Stimulated activated naive B cell treated with anti-CD40 and anti-IgM and Interleukin-4, amounts not matched to agents 10 μg/mL and 1 μg/mL and 100 μg/mL, for 72 hours (primary cell): ENCODE measurements around the gene KRTAP23-1.

ENCODE experiments used
- ATAC-seq, 2 donors: fragments of 150-1000 bp; cut with Tn5 transposase; replicated peaks; 2 replicates each; pipeline ENCODE4 v1.10.0; 2021; ENCODE audit warnings: moderate library complexity in 1 of 2
- DNase-seq: peaks from one replicate; pipeline ENCODE4 v3.0.0; 2021
- H3K27ac Mint-ChIP-seq: one replicate; pipeline ENCODE4 v1.8.0; 2022; ENCODE audit warnings: mild to moderate bottlenecking, mixed read lengths
- H3K27me3 Mint-ChIP-seq, 2 donors: one replicate each; pipeline ENCODE4 v1.8.0; 2022; ENCODE audit warnings: mixed read lengths in 2 of 2
- H3K36me3 Mint-ChIP-seq, 2 donors: one replicate each; pipeline ENCODE4 v1.8.0; 2022; ENCODE audit warnings: mixed read lengths in 2 of 2, mild to moderate bottlenecking in 1 of 2
- H3K4me1 Mint-ChIP-seq, 2 donors: one replicate each; pipeline ENCODE4 v1.8.0; 2022; ENCODE audit warnings: mixed read lengths in 2 of 2, mild to moderate bottlenecking in 1 of 2
- H3K4me3 Mint-ChIP-seq, 2 donors: one replicate each; pipeline ENCODE4 v1.8.0; 2022; ENCODE audit warnings: mild to moderate bottlenecking in 2 of 2, mixed read lengths in 2 of 2, moderate library complexity in 1 of 2
- H3K9me3 Mint-ChIP-seq, 2 donors: one replicate each; pipeline ENCODE4 v1.8.0; 2022; ENCODE audit warnings: mixed read lengths in 2 of 2, mild to moderate bottlenecking in 1 of 2

The KRTAP23-1 gene

GRCh38 chr21:30348506-30348905, at the start of gene KRTAP23-1:
Gene KRTAP23-1 (minus strand): TSS chr21:30348606. CDS start chr21:30348606, 0 bp downstream.
- no peaks in the 10 kb centered on the region for H3K4me1 Mint-ChIP-seq
- H3K36me3 Mint-ChIP-seq, result no peaks in the 10 kb centered on the region
- peaks cover 0 to 3% of the 10 kb centered on the region in 2 donors for H3K9me3 Mint-ChIP-seq
- ATAC-seq (peak in 1 of 2 donors; percentile 21), DNase-seq (no peak)
- no peaks in the 10 kb centered on the region for H3K27me3 Mint-ChIP-seq
- no peak within 1 kb of the TSS for H3K27ac Mint-ChIP-seq
- no peak within 1 kb of the TSS for H3K4me3 Mint-ChIP-seq

GRCh38 chr21:30395731-30396130, 47.3 kb upstream of the KRTAP23-1 start, which contains the start of gene KRTAP13-1:
Gene KRTAP13-1 (plus strand): TSS chr21:30396031. CDS start chr21:30396087, 56 bp downstream.
- no peaks in the 10 kb centered on the region for H3K27me3 Mint-ChIP-seq
- no peak within 1 kb of the TSS for H3K27ac Mint-ChIP-seq
- H3K4me1 Mint-ChIP-seq, result no peaks in the 10 kb centered on the region
- H3K4me3 Mint-ChIP-seq, result no peak within 1 kb of the TSS
- ATAC-seq (no peak), DNase-seq (no peak)
- peaks cover 0 to 1% of the 10 kb centered on the region in 2 donors for H3K9me3 Mint-ChIP-seq
- no peaks in the 10 kb centered on the region for H3K36me3 Mint-ChIP-seq

DNA sequence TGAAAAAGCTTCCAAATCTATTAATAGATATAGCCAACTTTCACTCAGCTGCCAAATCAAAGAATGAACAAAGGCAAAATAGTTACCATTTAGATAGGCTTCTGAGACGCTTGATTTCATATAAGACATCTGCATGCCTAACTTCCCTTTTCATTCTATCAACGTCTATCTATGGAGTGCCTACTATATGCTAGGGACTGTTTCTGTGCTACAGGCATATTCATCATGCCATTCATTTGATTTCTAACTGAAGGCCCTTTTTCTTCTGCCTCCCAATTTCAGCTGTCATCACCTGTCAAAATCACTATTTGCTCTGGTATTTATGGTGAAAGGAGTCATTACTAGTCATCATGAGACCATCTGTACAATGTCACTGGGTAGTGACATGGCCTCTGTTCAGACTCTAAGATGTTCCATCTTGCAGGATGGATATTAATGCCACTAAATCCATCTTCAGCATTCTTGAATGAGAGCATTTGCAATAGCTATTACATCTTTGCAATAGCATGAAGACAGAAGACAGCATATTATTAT, 43.2 kb upstream of the KRTAP23-1 start:
- H3K9me3 Mint-ChIP-seq, result peaks cover 5 to 6% of the 10 kb centered on the region in 2 donors
- H3K4me1 Mint-ChIP-seq, result no peaks in the 10 kb centered on the region

GRCh38 chr21:30382201-30382600, 33.8 kb upstream of the KRTAP23-1 start:
- Mint-ChIP-seq H3K4me1 (no peaks in the 10 kb centered on the region), H3K27me3 (no peaks in the 10 kb centered on the region), H3K36me3 (no peaks in the 10 kb centered on the region), H3K4me3 (no peak overlapping the region), H3K9me3 (no peaks in the 10 kb centered on the region), H3K27ac (no peak overlapping the region)
- no peak for DNase-seq
- ATAC-seq, result no peak

More for the DNA sequence above, 43.2 kb upstream of the KRTAP23-1 start:
- no peak for ATAC-seq
- H3K36me3 Mint-ChIP-seq, result no peaks in the 10 kb centered on the region
- DNase-seq, result no peak
- H3K4me3 Mint-ChIP-seq, result no peak overlapping the region
- H3K27me3 Mint-ChIP-seq, result no peaks in the 10 kb centered on the region
- no peak overlapping the region for H3K27ac Mint-ChIP-seq

- DNase-seq (no peak), ATAC-seq (no peak)
- Mint-ChIP-seq H3K27me3 (no peaks in the 10 kb centered on the region), H3K4me1 (no peaks in the 10 kb centered on the region), H3K4me3 (no peak within 1 kb of the TSS), H3K9me3 (peaks cover 2 to 7% of the 10 kb centered on the region in 2 donors), H3K27ac (no peak within 1 kb of the TSS), H3K36me3 (no peaks in the 10 kb centered on the region)
Observed at GRCh38 chr21:30372139-30372770, 23.8 kb upstream of the KRTAP23-1 start, which contains the start of gene KRTAP13-2. Gene KRTAP13-2 (minus strand): TSS chr21:30372271. CDS start chr21:30372213, 58 bp downstream.

DNA sequence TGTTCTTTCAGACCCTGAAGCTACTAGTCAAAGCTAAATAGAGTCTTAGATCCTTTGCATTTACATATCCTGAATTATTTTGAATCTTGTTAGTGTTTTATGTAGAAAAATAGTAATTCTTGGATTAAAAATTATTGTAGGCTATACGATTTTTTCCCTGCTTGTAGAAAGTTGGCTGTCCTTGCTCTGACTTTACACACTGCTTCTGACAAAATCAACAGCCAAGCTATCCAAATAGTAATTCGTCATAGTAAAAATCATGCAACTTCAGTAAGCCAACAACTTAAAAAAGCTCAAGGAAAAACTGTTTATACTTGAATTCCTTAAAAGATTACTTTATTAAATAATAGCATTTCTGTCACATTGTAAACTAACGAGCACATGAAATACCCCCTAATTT, 7.5 kb upstream of the KRTAP23-1 start:
- DNase-seq (no peak), ATAC-seq (no peak)
- no peak overlapping the region for H3K4me3 Mint-ChIP-seq
- no peaks in the 10 kb centered on the region for H3K4me1 Mint-ChIP-seq
- H3K36me3 Mint-ChIP-seq, result no peaks in the 10 kb centered on the region
- no peaks in the 10 kb centered on the region for H3K27me3 Mint-ChIP-seq
- H3K27ac Mint-ChIP-seq, result no peak overlapping the region
- peaks cover 3 to 7% of the 10 kb centered on the region in 2 donors for H3K9me3 Mint-ChIP-seq

- Mint-ChIP-seq H3K27ac (no peak overlapping the region), H3K4me3 (no peak overlapping the region), H3K9me3 (peaks cover 3 to 7% of the 10 kb centered on the region in 2 donors), H3K27me3 (no peaks in the 10 kb centered on the region), H3K4me1 (no peaks in the 10 kb centered on the region), H3K36me3 (no peaks in the 10 kb centered on the region)
- DNase-seq (no peak), ATAC-seq (no peak)
Observed at GRCh38 chr21:30354308-30355005, 6.1 kb upstream of the KRTAP23-1 start.

GRCh38 chr21:30351534-30351933, 3.1 kb upstream of the KRTAP23-1 start:
- ATAC-seq, result no peak
- Mint-ChIP-seq H3K27ac (no peak overlapping the region), H3K4me1 (no peaks in the 10 kb centered on the region), H3K9me3 (peaks cover 3 to 7% of the 10 kb centered on the region in 2 donors), H3K27me3 (no peaks in the 10 kb centered on the region), H3K36me3 (no peaks in the 10 kb centered on the region), H3K4me3 (no peak overlapping the region)
- DNase-seq, result no peak

DNA sequence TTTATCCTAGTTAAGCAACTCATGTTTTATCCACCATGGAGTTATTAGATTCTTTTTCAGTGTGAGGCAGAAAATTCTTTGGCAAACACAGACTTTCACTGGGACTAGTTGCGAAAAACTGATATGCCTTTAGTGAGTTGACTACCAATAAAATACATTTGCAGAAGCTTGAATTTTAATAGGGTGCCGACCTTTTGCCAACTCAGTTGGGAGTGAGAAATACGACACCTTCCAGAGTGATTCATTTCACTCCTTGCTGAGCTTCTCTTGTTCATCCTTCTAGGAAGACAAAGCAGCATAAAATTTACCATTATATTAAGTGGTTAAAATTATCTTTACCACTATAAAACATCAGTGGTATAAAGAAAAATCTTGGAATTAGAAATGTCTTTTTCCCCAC, 1.2 kb upstream of the KRTAP23-1 start:
- H3K4me3 Mint-ChIP-seq, result no peak overlapping the region
- H3K27ac Mint-ChIP-seq, result no peak overlapping the region
- no peaks in the 10 kb centered on the region for H3K4me1 Mint-ChIP-seq
- H3K36me3 Mint-ChIP-seq, result no peaks in the 10 kb centered on the region
- peaks cover 2 to 3% of the 10 kb centered on the region in 2 donors for H3K9me3 Mint-ChIP-seq
- ATAC-seq (no peak), DNase-seq (no peak)
- no peaks in the 10 kb centered on the region for H3K27me3 Mint-ChIP-seq

DNA sequence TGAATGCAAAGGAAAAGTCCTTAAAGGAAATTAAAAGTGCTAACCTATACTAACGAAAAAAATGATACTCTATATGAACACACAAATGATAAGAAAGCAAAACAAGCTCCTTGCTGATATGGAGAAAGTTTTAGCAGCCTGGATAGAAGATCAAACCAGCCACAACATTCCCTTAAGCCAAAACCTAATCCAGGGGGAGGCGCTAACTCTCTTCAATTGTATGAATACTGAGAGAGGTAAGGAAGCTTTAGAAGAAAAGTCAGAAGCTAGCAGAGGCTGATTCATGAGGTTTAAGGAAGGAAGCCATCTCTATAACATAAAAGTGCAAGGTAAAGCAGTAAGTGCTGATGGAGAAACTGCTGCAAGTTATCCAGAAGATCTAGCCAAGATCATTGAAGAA, 3.4 kb downstream of the KRTAP23-1 start:
- no peak overlapping the region for H3K4me3 Mint-ChIP-seq
- no peak for ATAC-seq
- no peaks in the 10 kb centered on the region for H3K4me1 Mint-ChIP-seq
- H3K9me3 Mint-ChIP-seq, result no peaks in the 10 kb centered on the region
- no peak overlapping the region for H3K27ac Mint-ChIP-seq
- H3K36me3 Mint-ChIP-seq, result no peaks in the 10 kb centered on the region
- DNase-seq, result no peak
- H3K27me3 Mint-ChIP-seq, result no peaks in the 10 kb centered on the region

DNA sequence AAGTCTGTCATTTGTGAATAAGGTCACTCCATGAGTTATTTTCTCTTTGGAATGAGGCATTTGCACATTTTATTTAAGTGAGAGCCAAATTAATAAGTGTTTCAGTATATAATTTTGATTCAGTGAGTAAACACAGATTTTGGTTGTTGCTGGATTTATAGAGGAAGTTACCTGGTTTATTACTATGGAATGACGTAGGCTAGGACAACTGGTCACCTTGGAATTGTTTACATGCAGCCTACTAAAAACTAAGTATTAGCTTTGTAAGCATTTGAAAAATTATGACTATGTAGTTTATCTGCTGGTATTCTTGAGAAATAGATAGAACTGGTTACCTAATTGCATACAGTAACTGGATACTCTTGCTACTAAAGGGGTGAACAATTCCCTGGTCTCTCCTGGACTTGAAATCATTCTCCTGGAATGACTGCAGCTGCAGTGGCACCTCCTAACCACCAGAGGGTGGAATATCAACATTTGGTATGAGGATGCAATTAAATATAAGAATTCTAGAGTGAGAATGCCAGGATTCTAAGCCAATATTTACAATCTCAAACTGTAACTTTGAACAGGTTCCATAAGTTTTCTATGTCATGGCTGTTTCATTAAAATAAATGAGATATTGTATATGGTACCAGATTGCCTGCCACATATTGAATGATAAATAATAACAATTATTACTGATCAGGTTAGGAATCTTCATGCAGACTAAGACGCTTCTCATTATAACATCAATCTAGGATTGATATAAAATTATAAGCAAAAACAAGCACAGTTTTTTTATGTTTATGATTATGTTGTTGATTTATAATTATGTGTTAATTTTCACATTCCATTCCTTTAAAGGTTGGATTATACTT, 7.5 kb downstream of the KRTAP23-1 start:
- H3K9me3 Mint-ChIP-seq, result no peaks in the 10 kb centered on the region
- H3K36me3 Mint-ChIP-seq, result no peaks in the 10 kb centered on the region
- no peaks in the 10 kb centered on the region for H3K27me3 Mint-ChIP-seq
- no peak overlapping the region for H3K27ac Mint-ChIP-seq
- no peak overlapping the region for H3K4me3 Mint-ChIP-seq
- no peaks in the 10 kb centered on the region for H3K4me1 Mint-ChIP-seq
- DNase-seq (no peak), ATAC-seq (no peak)

DNA sequence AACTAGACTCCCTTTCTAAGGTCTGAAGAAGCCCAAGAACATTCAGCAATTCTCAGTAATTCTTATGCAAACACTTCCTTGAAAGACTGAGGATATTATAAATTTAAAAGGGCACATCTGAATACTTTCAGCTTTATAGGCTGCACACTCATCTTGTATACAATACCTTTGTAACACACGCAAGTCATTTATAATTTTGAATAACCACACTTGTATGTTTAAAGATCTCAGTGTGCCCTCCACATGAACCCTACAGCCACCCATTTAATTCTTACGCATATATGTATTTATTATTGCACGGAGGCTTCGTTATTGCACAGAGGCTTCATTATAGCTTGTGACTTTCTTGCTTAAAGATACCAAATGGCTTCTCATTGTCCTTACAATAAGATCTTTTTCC, 9.7 kb downstream of the KRTAP23-1 start:
- H3K36me3 Mint-ChIP-seq, result no peaks in the 10 kb centered on the region
- no peaks in the 10 kb centered on the region for H3K27me3 Mint-ChIP-seq
- no peaks in the 10 kb centered on the region for H3K9me3 Mint-ChIP-seq
- H3K27ac Mint-ChIP-seq, result no peak overlapping the region
- DNase-seq (no peak), ATAC-seq (no peak)
- no peaks in the 10 kb centered on the region for H3K4me1 Mint-ChIP-seq
- no peak overlapping the region for H3K4me3 Mint-ChIP-seq

- H3K27ac Mint-ChIP-seq, result no peak overlapping the region
- no peaks in the 10 kb centered on the region for H3K27me3 Mint-ChIP-seq
- H3K4me3 Mint-ChIP-seq, result no peak overlapping the region
- DNase-seq (no peak), ATAC-seq (no peak)
- H3K36me3 Mint-ChIP-seq, result no peaks in the 10 kb centered on the region
- H3K9me3 Mint-ChIP-seq, result no peaks in the 10 kb centered on the region
- no peaks in the 10 kb centered on the region for H3K4me1 Mint-ChIP-seq
Observed at GRCh38 chr21:30337772-30338171, 10.6 kb downstream of the KRTAP23-1 start.

- Mint-ChIP-seq H3K36me3 (no peaks in the 10 kb centered on the region), H3K27ac (no peak within 1 kb of the TSS), H3K4me3 (no peak within 1 kb of the TSS), H3K27me3 (no peaks in the 10 kb centered on the region), H3K9me3 (no peaks in the 10 kb centered on the region), H3K4me1 (no peaks in the 10 kb centered on the region)
- DNase-seq (no peak), ATAC-seq (no peak)
Observed at GRCh38 chr21:30337276-30337744, 11.1 kb downstream of the KRTAP23-1 start, which contains the start of gene KRTAP27-1. Gene KRTAP27-1 (minus strand): TSS chr21:30337694. CDS start chr21:30337668, 26 bp downstream.
